GM12878 (cell line): ENCODE results near the gene TNFRSF8. TPM values are rescaled to one million over a fixed set of nuclear protein-coding genes. Genes with fewer than 3 reads are reported as not detected.

ENCODE experiments used
- ATAC-seq: fragments of 200-7000 bp; cut with Tn5 transposase; 3 replicates; pipeline ENCODE4 v1.9.1; 2020; ENCODE audit warnings: mild to moderate bottlenecking, moderate library complexity
- BruUV-seq: library from RNA; stranded (reverse); fragments of 400-500 nt; replicated peaks from 2 replicates; lab custom pipeline; 2021; lab: Mats Ljungman, UMichigan
- CTCF ChIA-PET: fragments of 300-600 bp; sonication (Branson Sonifier 250); formaldehyde crosslinking; extraction: SDS; loops from one replicate; lab custom pipeline; 2021; ENCODE audit warnings: inconsistent platforms; lab: Yijun Ruan, JAX
- POLR2A ChIA-PET: fragments of 350-600 bp; formaldehyde crosslinking; extraction: SDS; loops from one replicate; lab custom pipeline; 2021; ENCODE audit warnings: inconsistent platforms; lab: Charles Lee
- RAD21 ChIA-PET: fragments of 300-600 bp; sonication (Branson Sonifier 250); formaldehyde crosslinking; loops from one replicate; lab custom pipeline; 2023; ENCODE audit warnings: antibody characterized with exemption; ENCODE audit not compliant: unreplicated experiment; lab: Charles Lee
- SMC1A ChIA-PET: fragments of 300-600 bp; sonication (Branson Sonifier 250); formaldehyde crosslinking; loops from one replicate; lab custom pipeline; 2023; ENCODE audit not compliant: unreplicated experiment, uncharacterized antibody; lab: Charles Lee
- DNase-seq: peaks from one replicate; pipeline ENCODE4 v3.0.0-alpha.2; 2011; ENCODE audit warnings: low read depth, low spot score
- FAIRE-seq: peaks from 3 replicates; lab custom pipeline; 2011; peaks lifted over from hg19 to GRCh38; lab: Jason Lieb, UNC
- H2AFZ ChIP-seq: 2 replicates; pipeline ENCODE4 v1.6.0; 2011; ENCODE audit warnings: low read depth, low read length, control low read depth; ENCODE audit not compliant: control insufficient read depth
- H3K27ac ChIP-seq: 2 replicates; pipeline ENCODE4 v1.5.1; 2011; ENCODE audit warnings: control low read depth; ENCODE audit not compliant: control insufficient read depth, insufficient read depth
- H3K27me3 ChIP-seq, 2 experiments: replicated peaks in 1 of 2; 2 replicates each; pipeline versions ENCODE4 v1.6.0 to v1.6.1; 2011; ENCODE audit warnings: low read length in 1 of 2; ENCODE audit not compliant: control insufficient read depth in 2 of 2, insufficient read depth in 2 of 2
- H3K36me3 ChIP-seq, 2 experiments: 2 replicates each; pipeline ENCODE4 v1.5.1; 2011; ENCODE audit warnings: low read length in 1 of 2; ENCODE audit not compliant: control insufficient read depth in 2 of 2, insufficient read depth in 2 of 2
- H3K4me1 ChIP-seq: 2 replicates; pipeline ENCODE4 v1.6.1; 2011; ENCODE audit warnings: mild to moderate bottlenecking, low read length, moderate library complexity, mixed read lengths; ENCODE audit not compliant: control insufficient read depth, insufficient read depth
- H3K4me2 ChIP-seq: 2 replicates; pipeline ENCODE4 v1.6.0; 2011; ENCODE audit warnings: control low read depth; ENCODE audit not compliant: control insufficient read depth, insufficient read depth
- H3K4me3 ChIP-seq: fragments of 200-600 bp; sonication (generic); 2 replicates; pipeline ENCODE4 v1.5.1; 2016
- H3K79me2 ChIP-seq: 2 replicates; pipeline ENCODE4 v1.6.0; 2011; ENCODE audit warnings: low read length; ENCODE audit not compliant: control insufficient read depth, insufficient read depth
- H3K9ac ChIP-seq: 2 replicates; pipeline ENCODE4 v1.8.0; 2011; ENCODE audit warnings: low read length, control low read depth, mixed read lengths; ENCODE audit not compliant: control insufficient read depth, insufficient read depth
- H3K9me3 ChIP-seq: replicated peaks from 3 replicates; pipeline ENCODE4 v1.5.1; 2011; ENCODE audit warnings: mild to moderate bottlenecking, low read length; ENCODE audit not compliant: control insufficient read depth, insufficient read depth
- H4K20me1 ChIP-seq: 2 replicates; pipeline ENCODE4 v1.6.0; 2011; ENCODE audit not compliant: control insufficient read depth, insufficient read depth
- ATF7 ChIP-seq: fragments of 450-650 bp; IDR thresholded peaks from 2 replicates; pipeline ENCODE4 v1.6.1; 2016; ENCODE audit warnings: low read depth, mild to moderate bottlenecking
- BMI1 ChIP-seq: fragments of 450-650 bp; IDR thresholded peaks from 2 replicates; pipeline ENCODE4 v1.6.1; 2016; ENCODE audit warnings: mild to moderate bottlenecking, moderate library complexity, borderline replicate concordance
- CEBPB ChIP-seq, 2 experiments: fragments of 150-350 bp in 1 of 2; IDR thresholded peaks; 2 replicates each; pipeline ENCODE4 v1.6.1; 2012 to 2014; ENCODE audit warnings: low read depth in 2 of 2, low read length in 2 of 2, borderline replicate concordance in 1 of 2, inconsistent platforms in 1 of 2
- DPF2 ChIP-seq: fragments of 450-650 bp; IDR thresholded peaks from 2 replicates; pipeline ENCODE4 v1.6.1; 2017; ENCODE audit warnings: mild to moderate bottlenecking
- EED ChIP-seq: sonication (generic); IDR thresholded peaks from 2 replicates; pipeline ENCODE4 v1.6.1; 2016; ENCODE audit warnings: antibody characterized with exemption, low read depth
- ELK1 ChIP-seq: IDR thresholded peaks from 2 replicates; pipeline ENCODE4 v1.6.1; 2012; ENCODE audit warnings: low read depth, low read length, improper control_type of control experiment
- HDAC6 ChIP-seq: fragments of 200-600 bp; sonication (generic); IDR thresholded peaks from one replicate; pipeline ENCODE4 v1.8.0; 2017; ENCODE audit warnings: antibody characterized with exemption; ENCODE audit not compliant: unreplicated experiment
- NFXL1 ChIP-seq: fragments of 450-650 bp; IDR thresholded peaks from 2 replicates; pipeline ENCODE4 v1.6.1; 2017; ENCODE audit warnings: antibody characterized with exemption, mild to moderate bottlenecking, borderline replicate concordance
- NR2F1 ChIP-seq: fragments of 450-650 bp; conservative IDR thresholded peaks from 2 replicates; pipeline ENCODE4 v1.6.1; 2017; ENCODE audit warnings: mild to moderate bottlenecking
- RB1 ChIP-seq: fragments of 450-650 bp; formaldehyde crosslinking; IDR thresholded peaks from 2 replicates; pipeline ENCODE4 v1.6.1; 2017; ENCODE audit warnings: mild to moderate bottlenecking, borderline replicate concordance
- SREBF2 ChIP-seq: IDR thresholded peaks from 2 replicates; pipeline ENCODE4 v1.6.1; 2012; ENCODE audit warnings: mild to moderate bottlenecking, low read length
- STAT1 ChIP-seq: fragments of 450-650 bp; conservative IDR thresholded peaks from 2 replicates; pipeline ENCODE4 v1.6.1; 2014; ENCODE audit warnings: antibody characterized with exemption, mild to moderate bottlenecking
- TCF7 ChIP-seq: IDR thresholded peaks from 2 replicates; pipeline ENCODE4 v1.6.1; 2014; ENCODE audit warnings: antibody characterized with exemption, borderline replicate concordance
- ZNF24 ChIP-seq: fragments of 450-650 bp; IDR thresholded peaks from 2 replicates; pipeline ENCODE4 v1.6.1; 2017; ENCODE audit warnings: antibody characterized with exemption, mild to moderate bottlenecking
- ZSCAN29 ChIP-seq: fragments of 450-650 bp; IDR thresholded peaks from 2 replicates; pipeline ENCODE4 v1.6.1; 2017; ENCODE audit warnings: mild to moderate bottlenecking, moderate library complexity
- WGBS: methylation state at CpG from one replicate; pipeline ENCODE4 v1.1.6; 2016; ENCODE audit warnings: low lambda C conversion rate; ENCODE audit not compliant: insufficient replicate concordance, insufficient coverage; ENCODE audit errors: missing lambda C conversion rate; 5-methylcytosine and 5-hydroxymethylcytosine counted together
- in situ Hi-C: fragments of 300-500 bp; cut with MboI; formaldehyde crosslinking; loops from 9 replicates; pipeline ENCODE4 v1.14.3; 2018; ENCODE audit warnings: mixed read lengths
- intact Hi-C: fragments of 100-400 bp; cut with micrococcal nuclease; formaldehyde crosslinking; loops from one replicate; pipeline ENCODE4 v1.14.2; 2022; ENCODE audit not compliant: unreplicated experiment
- polyA plus RNA-seq, 11 experiments: library from polyadenylated mRNA; depleted of rRNA in 4 of 11; unstranded in 6 of 11; stranded (reverse) in 5 of 11; fragments of >200 nt; fragmentation: Nextera tagmentation in 4 of 11; fragmentation: Illumina TruSeq in 1 of 11; extraction: Ambion mirVana in 4 of 11; extraction: Trizol in 1 of 11; gene quantifications; 1 replicate in 1 of 11; 2 replicates in 10 of 11; pipeline versions ENCODE4 v1.2.1 to v1.2.3, GENCODE V29; 2011 to 2016; ENCODE audit warnings: inconsistent platforms in 2 of 11, missing spikeins in 2 of 11, low read depth in 1 of 11
- total RNA-seq, 4 experiments: library from RNA; depleted of rRNA in 3 of 4; stranded (reverse); fragments of >200 nt in 3 of 4; fragmentation: Illumina TruSeq in 1 of 4; extraction: Trizol in 1 of 4; gene quantifications; 2 replicates each; pipeline versions ENCODE4 v1.2.1 to v1.2.3, GENCODE V29; 2013 to 2021
- TF ChIP-seq, protein P1 (sequence below): fragments of 450-650 bp; conservative IDR thresholded peaks from 2 replicates; pipeline ENCODE4 v1.6.1; 2017; ENCODE audit warnings: mild to moderate bottlenecking, moderate library complexity
- TF ChIP-seq, protein P2 (sequence below): IDR thresholded peaks from 2 replicates; pipeline ENCODE4 v1.6.1; 2012; ENCODE audit warnings: low read length, inconsistent platforms

TNFRSF8 gene
- total and polyA plus RNA-seq, 10 of the 15 experiments (the other 5 are each of a cell fraction or from before 2014, with no cell fraction given): 9.8 to 114 (median 58.8) TPM

GRCh38 chr1:12162459-12163137 lies 99.5 kb downstream of the TNFRSF8 start:
- Histone ChIP-seq H3K79me2 (peaks cover 10% of the 10 kb centered on the region), H3K9me3 (no peaks in the 10 kb centered on the region), H3K36me3 (no peaks in the 10 kb centered on the region), H3K27ac (peak overlapping the region; percentile 89), H4K20me1 (no peaks in the 10 kb centered on the region), H3K4me3 (no peak overlapping the region), H2AFZ (peak overlapping the region; percentile 59; the same call in 1 of the 2 replicates)
- RAD21 ChIA-PET: interaction anchor here (0.7 to 5.1 kb wide), 9 partner anchors 8 to 181 kb away, joined by 3 to 118 read pairs (median 4); no protein-coding TSS in a partner anchor
- WGBS: 72% methylated on average over 11 of the region's 11 CpGs
- in situ Hi-C loops: loop anchor here (25.0 kb wide), 1 partner anchor 1575 kb away; no protein-coding TSS in a partner anchor
- BruUV-seq: no TSS peak
- no peak for TF ChIP-seq CEBPB (IDR thresholded peaks at IDR 0.05; ENCODE audit: borderline replicate concordance in 1 of 2, low read depth in 2 of 2, low read length in 2 of 2)
- no peak for TF ChIP-seq EED
- TF ChIP-seq SREBF2: no peak
- no peak for TF ChIP-seq BMI1
- TF ChIP-seq, protein P1, sequence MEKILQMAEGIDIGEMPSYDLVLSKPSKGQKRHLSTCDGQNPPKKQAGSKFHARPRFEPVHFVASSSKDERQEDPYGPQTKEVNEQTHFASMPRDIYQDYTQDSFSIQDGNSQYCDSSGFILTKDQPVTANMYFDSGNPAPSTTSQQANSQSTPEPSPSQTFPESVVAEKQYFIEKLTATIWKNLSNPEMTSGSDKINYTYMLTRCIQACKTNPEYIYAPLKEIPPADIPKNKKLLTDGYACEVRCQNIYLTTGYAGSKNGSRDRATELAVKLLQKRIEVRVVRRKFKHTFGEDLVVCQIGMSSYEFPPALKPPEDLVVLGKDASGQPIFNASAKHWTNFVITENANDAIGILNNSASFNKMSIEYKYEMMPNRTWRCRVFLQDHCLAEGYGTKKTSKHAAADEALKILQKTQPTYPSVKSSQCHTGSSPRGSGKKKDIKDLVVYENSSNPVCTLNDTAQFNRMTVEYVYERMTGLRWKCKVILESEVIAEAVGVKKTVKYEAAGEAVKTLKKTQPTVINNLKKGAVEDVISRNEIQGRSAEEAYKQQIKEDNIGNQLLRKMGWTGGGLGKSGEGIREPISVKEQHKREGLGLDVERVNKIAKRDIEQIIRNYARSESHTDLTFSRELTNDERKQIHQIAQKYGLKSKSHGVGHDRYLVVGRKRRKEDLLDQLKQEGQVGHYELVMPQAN: no peak
- no peak for TF ChIP-seq HDAC6
- TF ChIP-seq, protein P2, sequence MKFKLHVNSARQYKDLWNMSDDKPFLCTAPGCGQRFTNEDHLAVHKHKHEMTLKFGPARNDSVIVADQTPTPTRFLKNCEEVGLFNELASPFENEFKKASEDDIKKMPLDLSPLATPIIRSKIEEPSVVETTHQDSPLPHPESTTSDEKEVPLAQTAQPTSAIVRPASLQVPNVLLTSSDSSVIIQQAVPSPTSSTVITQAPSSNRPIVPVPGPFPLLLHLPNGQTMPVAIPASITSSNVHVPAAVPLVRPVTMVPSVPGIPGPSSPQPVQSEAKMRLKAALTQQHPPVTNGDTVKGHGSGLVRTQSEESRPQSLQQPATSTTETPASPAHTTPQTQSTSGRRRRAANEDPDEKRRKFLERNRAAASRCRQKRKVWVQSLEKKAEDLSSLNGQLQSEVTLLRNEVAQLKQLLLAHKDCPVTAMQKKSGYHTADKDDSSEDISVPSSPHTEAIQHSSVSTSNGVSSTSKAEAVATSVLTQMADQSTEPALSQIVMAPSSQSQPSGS: no peak
- TF ChIP-seq DPF2: no peak
- TF ChIP-seq ELK1: no peak
- no peak for TF ChIP-seq ZSCAN29
- TF ChIP-seq TCF7: no peak
- TF ChIP-seq RB1: 0 out of 2 replicates have a peak, but pooled peaks have one; percentile 6
- TF ChIP-seq NFXL1: no peak
- no peak for TF ChIP-seq STAT1
- TF ChIP-seq ZNF24: peak; percentile 94
- TF ChIP-seq ATF7: no peak
- TF ChIP-seq NR2F1: no peak
- TF ChIP-seq, all 136 proteins: peak for 2
- ATAC-seq (no peak), FAIRE-seq (no peak), DNase-seq (no peak)
- POLR2A ChIA-PET: interaction anchor here (0.6 to 5.2 kb wide), 11 partner anchors 9 to 112 kb away, joined by 3 to 166 read pairs (median 4); no protein-coding TSS in a partner anchor
- intact Hi-C loops: loop anchor here (2.0 to 5.0 kb wide), 3 partner anchors 14 to 115 kb away; no protein-coding TSS in a partner anchor
- peaks cover 71% of the 10 kb centered on the region for H3K4me1 ChIP-seq
- SMC1A ChIA-PET: interaction anchor here (0.6 to 20.8 kb wide), 11 partner anchors 10 to 254 kb away, joined by 3 to 347 read pairs (median 3); no protein-coding TSS in a partner anchor
- peak overlapping the region; percentile 52 for H3K9ac ChIP-seq
- H3K4me2 ChIP-seq: peak overlapping the region; percentile 73
- no peaks in the 10 kb centered on the region for H3K27me3 ChIP-seq
- CTCF ChIA-PET: interaction anchor here (0.9 to 4.1 kb wide), 10 partner anchors 9 to 74 kb away, joined by 3 to 47 read pairs (median 4); no protein-coding TSS in a partner anchor
